KOPT-K1 (cell line): Measurements from ENCODE around the gene AGAP1.

Experiments used
- H3K27ac ChIP-seq: fragments of 200-600 bp; sonication (generic); 2 replicates; pipeline ENCODE4 v1.5.1; 2016; ENCODE audit warnings: antibody characterized with exemption, mild to moderate bottlenecking, low read depth, low read length; ENCODE audit not compliant: poor library complexity, severe bottlenecking
- H3K36me3 ChIP-seq: fragments of 200-600 bp; sonication (generic); 2 replicates; pipeline ENCODE4 v1.5.1; 2017; ENCODE audit warnings: antibody characterized with exemption, mild to moderate bottlenecking, low read length, moderate library complexity; ENCODE audit not compliant: insufficient read depth
- H3K9me3 ChIP-seq: fragments of 200-600 bp; sonication (generic); 2 replicates; pipeline ENCODE4 v1.5.1; 2017; ENCODE audit warnings: antibody characterized with exemption, low read length, mild to moderate bottlenecking; ENCODE audit not compliant: insufficient read depth, poor library complexity, severe bottlenecking

AGAP1 gene

DNA sequence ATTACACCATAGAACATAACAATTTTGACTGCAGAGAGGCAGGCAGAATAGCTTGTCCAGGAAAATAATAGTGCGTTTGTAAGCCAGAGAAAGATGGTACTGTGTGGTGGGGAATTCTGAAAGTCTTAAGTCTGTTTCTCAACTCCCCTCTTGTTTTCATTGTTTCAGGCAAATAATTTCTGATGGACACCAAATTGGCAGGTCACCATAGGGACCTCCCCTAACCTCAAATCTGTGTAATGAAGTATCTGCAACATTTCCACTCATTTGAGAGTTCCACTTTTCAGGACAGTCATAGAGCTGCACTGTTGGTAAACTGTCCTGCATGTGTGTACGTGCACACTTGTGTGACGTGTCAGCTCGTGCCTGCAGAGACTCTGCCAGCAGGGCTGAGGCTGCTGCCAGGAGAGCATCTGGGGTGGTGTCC, 195.6 kb downstream of the AGAP1 start:
- Histone ChIP-seq H3K36me3 (no peaks in the 10 kb centered on the region), H3K9me3 (no peaks in the 10 kb centered on the region), H3K27ac (no peak overlapping the region)

DNA sequence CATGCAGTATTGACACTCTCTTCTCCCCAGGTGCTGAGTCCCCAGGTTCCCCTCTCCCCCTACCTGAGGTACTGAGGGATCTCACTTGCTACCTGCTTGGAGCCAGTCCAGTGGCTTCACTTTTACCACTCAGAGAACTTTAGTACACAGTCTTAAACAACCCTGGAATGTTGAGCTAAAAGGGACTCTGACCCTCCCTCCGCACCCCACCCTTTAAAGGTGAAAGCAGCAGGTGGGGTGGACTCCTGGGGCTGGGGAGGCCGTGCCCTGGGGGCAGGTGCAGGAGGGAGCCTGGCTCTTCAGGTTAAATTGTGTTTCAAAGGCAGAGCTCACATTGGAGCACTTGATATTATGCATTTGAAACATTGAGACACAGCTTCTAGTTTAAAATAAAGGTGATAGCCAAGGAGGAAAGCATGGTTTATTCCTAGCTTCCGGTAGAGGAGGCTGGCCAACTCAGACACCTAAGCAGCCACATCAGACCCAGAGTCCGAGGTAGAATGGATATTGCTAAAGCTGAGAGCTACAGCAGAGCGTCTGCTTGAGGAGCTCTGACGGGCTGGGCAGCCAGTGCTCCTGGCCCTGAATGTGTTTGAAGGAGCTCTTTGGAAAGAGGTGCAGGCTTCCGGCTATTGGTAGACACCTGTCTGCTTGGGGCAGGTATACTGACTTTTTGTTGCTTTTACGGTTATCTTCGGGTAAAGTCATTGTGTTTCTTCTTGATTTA, 196.4 kb downstream of the AGAP1 start:
- H3K27ac ChIP-seq, result no peak overlapping the region
- no peaks in the 10 kb centered on the region for H3K9me3 ChIP-seq

DNA sequence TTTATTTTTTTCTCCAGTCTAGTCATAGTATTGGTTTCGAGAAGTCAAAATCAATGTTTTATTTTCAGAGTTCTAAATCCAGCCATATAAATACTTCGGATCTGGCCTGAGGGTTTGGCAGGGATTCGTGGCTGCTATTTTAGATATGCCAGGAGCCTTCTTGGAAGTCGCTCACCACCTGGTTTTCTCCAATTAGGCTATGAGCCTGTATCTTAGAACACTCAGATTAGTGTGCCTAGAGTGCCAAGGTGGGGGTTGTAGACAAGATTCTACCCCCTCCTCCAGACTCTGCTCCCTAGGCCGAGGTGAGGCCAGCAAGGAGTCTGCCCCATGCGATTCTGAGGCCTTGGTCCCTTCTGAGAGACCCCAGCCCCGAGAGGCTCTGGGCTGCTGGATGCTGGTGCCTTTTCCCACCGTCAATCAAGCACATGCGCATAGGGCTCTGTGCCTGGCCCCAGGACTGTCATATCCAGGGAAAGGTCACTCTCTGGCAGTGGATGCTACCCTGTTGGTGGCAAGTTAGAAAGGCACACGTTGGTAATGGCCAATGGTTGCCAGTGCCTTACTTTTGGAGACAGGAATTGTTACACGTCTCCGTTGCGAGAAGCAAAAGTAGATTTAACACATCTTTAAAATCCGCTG, 197.1 kb downstream of the AGAP1 start:
- Histone ChIP-seq H3K9me3 (no peaks in the 10 kb centered on the region), H3K27ac (no peak overlapping the region), H3K36me3 (no peaks in the 10 kb centered on the region)

More for the DNA sequence above, 196.4 kb downstream of the AGAP1 start:
- no peaks in the 10 kb centered on the region for H3K36me3 ChIP-seq

- Histone ChIP-seq H3K9me3 (no peaks in the 10 kb centered on the region), H3K27ac (no peak overlapping the region), H3K36me3 (no peaks in the 10 kb centered on the region)
These were observed 198.2 kb downstream of the AGAP1 start for GRCh38 chr2:235692076-235692475.

DNA sequence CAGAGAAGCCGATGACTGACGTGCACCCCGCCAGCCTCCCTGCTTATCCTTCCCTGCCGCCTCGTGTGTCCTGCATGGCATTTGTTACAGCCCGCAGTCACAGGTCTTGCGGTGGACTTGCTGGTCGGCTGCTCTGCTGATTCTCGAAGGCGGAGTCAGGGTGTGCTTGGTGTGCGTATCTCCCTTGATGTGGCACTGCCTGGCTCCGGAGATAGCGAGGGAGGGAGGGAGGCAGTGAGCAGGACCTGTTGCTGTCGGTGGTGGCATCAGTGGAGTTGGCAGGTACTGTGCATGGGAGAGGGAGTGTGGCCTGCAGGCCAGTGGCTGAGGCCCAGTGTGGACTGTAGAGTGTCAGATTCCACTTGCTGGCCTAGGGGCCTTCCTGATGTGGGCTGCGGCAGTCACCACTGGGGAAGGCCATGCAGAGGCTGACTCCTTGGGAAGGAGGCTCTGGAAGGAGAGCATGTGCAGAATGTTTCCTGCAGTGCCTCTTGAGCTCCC, 198.9 kb downstream of the AGAP1 start:
- H3K9me3 ChIP-seq, result no peaks in the 10 kb centered on the region
- no peaks in the 10 kb centered on the region for H3K36me3 ChIP-seq
- H3K27ac ChIP-seq, result no peak overlapping the region

DNA sequence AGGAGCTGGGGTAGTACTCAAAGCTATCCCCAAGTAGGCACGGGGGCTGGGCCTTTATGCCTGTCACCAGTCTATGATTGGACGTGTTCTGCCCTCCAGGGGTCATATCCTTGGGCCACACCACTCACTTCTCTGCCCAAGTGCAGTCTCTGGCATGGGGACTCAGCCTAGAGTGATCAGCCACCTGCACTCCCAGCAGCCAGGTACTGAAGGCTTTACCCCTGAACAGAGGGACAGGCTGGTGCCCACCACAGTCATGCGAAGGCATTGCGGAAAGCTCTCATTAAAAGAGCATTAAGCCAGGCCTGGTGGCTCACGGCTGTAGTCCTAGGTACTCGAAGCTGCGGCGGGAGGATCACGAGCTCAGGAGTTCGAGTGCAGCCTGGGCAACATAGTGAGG, 199.4 kb downstream of the AGAP1 start:
- no peak overlapping the region for H3K27ac ChIP-seq
- H3K9me3 ChIP-seq, result no peaks in the 10 kb centered on the region
- no peaks in the 10 kb centered on the region for H3K36me3 ChIP-seq

DNA sequence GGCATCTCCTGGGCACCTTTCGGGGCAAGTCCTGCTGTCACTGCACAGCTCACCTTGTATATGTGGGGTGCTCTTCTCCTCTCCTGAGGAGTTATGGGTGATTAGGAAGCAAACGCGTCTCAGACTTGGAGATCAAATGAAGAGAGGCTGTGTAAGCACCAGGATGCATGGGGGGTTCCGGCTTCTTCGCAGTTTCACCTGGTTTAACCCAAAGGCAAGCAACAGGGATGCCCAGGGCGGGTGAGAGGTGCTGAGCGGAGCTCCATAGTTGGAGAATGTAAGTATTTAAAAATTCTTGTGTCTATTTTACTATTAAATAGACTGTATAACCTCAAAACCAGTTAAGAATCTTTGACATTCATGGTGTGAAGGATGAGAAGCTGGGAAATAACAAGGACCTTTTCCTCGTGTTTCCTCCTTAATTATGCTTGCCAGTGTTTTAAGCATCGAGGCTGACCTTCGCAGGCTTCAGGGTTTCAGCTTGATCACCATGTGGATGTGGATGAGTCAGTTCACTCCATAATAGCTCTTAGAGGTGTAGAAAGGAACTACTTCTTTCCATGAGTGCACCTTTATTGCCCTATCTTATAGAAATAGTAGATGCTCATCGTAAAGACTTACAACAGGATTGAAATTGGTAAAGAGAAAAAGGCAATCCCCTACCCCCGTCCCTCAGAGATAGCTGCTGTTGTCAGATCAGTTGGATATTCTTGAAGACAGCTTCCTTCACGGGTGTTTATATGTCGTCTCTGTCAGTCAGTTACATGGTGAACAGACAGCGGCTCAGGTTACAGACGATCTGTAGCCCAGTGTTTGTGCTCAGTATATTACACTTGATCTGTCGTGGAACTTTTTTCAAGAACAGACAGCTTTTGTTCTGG, 201.1 kb downstream of the AGAP1 start:
- Histone ChIP-seq H3K9me3 (no peaks in the 10 kb centered on the region), H3K27ac (no peak overlapping the region)

DNA sequence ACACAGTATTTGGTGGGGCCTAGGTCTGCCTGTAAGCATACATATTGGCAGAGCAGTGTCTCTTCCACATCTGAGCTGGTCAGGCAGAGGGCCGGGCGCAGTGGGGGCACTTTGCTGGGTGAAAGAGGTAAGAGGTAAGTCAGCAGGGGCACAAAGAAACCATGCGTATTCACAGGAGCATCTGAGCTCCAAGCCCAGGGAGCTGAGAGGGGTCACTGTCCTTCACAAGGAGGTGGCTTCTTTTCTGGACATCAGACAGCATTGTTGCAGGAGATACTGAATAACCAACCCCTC, 201.7 kb downstream of the AGAP1 start:
- no peaks in the 10 kb centered on the region for H3K9me3 ChIP-seq
- H3K27ac ChIP-seq, result no peak overlapping the region
- H3K36me3 ChIP-seq, result no peaks in the 10 kb centered on the region

More for the DNA sequence above, 201.1 kb downstream of the AGAP1 start:
- no peaks in the 10 kb centered on the region for H3K36me3 ChIP-seq

GRCh38 chr2:235697041-235697440, 203.2 kb downstream of the AGAP1 start:
- H3K27ac ChIP-seq, result no peak overlapping the region
- no peaks in the 10 kb centered on the region for H3K9me3 ChIP-seq
- H3K36me3 ChIP-seq, result no peaks in the 10 kb centered on the region

DNA sequence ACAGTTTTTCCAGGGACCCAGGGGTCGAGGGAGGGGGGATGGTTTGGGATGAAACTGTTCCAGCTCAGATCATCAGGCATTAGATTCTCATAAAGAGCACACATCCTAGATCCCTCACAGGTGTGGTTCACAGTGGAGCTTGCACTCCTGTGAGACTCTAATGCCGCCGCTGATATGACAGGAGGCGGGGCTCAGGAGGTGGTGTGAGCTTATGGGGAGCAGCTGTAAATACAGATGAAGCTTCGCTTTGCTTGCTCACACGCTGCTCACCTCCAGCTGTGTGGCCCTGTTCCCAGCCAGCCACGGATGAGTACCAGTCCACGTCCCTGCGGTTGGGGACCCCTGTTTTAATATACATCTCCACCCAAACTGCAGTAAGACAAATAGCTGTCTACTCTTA, 204.2 kb downstream of the AGAP1 start:
- H3K27ac ChIP-seq, result no peak overlapping the region
- H3K9me3 ChIP-seq, result no peaks in the 10 kb centered on the region
- no peaks in the 10 kb centered on the region for H3K36me3 ChIP-seq

- H3K9me3 ChIP-seq, result no peaks in the 10 kb centered on the region
- no peak overlapping the region for H3K27ac ChIP-seq
- H3K36me3 ChIP-seq, result no peaks in the 10 kb centered on the region
These were observed 204.6 kb downstream of the AGAP1 start for GRCh38 chr2:235698491-235698890.

GRCh38 chr2:235699576-235699975, 205.7 kb downstream of the AGAP1 start:
- no peaks in the 10 kb centered on the region for H3K9me3 ChIP-seq

GRCh38 chr2:235701206-235701981, 207.6 kb downstream of the AGAP1 start:
- Histone ChIP-seq H3K27ac (no peak overlapping the region), H3K9me3 (no peaks in the 10 kb centered on the region), H3K36me3 (no peaks in the 10 kb centered on the region)

More at GRCh38 chr2:235699576-235699975, 205.7 kb downstream of the AGAP1 start:
- Histone ChIP-seq H3K36me3 (no peaks in the 10 kb centered on the region), H3K27ac (no peak overlapping the region)

- no peaks in the 10 kb centered on the region for H3K9me3 ChIP-seq
- H3K36me3 ChIP-seq, result no peaks in the 10 kb centered on the region
- no peak overlapping the region for H3K27ac ChIP-seq
These were observed 208.3 kb downstream of the AGAP1 start for GRCh38 chr2:235702186-235702585.
